ENCODE data around the gene GHRH. TPM values are rescaled to one million over a fixed set of nuclear protein-coding genes. Genes with fewer than 3 reads are reported as not detected.

The GHRH gene
- total RNA-seq, 1 experiment from 2014 or later, result not detected

DNA sequence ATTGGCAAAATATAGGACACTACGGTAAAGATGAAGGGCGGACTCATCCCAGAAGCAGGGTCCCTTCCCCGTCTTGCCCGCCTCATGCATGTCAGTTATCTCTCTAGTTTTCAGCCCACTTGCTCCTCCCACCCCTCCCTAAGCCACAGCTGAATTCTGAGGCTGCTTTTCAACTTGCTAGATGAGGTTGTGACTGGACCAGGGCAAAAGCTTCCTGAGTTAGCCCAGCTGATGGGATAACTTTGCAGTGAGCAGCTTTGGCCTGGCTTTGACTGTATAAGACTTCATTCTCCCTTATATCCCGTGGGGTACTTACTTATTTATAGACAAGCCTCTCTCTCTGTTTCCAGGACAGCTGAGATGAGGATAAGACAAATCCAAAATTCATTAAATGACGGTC lies 23.2 kb downstream of the GHRH start:
- DNase-seq (ENCODE audit: low spot score), result no peak

DNA sequence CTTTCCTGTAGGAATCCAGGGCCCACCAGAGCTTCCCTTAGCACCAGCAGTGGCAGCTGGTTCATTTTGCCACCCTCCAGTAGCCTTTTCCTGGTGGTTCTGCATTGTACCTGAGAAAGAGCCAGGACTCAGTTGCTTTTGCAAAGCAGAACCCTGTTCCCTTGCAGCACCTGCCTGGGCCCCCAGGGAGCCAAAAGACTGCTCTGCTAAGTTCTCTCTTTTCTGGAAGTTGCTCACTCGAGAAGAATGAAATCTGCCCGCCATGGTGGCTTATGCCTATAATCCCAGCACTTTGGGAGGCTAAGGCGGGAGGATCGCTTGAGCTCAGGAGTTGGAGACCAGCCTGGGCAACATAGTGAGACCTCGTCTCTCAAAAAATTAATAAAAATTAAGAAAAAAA lies 24.0 kb downstream of the GHRH start:
- DNase-seq (ENCODE audit: low spot score), result no peak

DNA sequence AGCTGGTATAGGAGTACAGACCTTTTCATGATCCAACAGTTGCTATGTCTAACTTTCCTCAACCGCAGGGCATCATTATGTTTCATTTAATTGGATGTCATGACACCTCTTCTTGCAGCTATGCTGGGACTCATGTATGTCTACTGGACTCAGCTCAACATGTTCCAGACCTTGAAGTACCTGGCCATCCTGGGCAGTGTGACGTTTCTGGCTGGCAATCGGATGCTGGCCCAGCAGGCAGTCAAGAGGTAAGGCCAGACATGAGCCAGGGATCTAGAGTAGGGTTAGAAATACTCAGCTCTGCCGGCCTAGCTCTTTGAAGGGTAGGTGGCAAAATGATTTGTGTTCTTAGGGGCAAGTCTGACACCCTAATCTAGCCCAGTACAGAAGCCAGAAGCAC lies 25.2 kb downstream of the GHRH start:
- no peak for DNase-seq (ENCODE audit: low spot score)

DNA sequence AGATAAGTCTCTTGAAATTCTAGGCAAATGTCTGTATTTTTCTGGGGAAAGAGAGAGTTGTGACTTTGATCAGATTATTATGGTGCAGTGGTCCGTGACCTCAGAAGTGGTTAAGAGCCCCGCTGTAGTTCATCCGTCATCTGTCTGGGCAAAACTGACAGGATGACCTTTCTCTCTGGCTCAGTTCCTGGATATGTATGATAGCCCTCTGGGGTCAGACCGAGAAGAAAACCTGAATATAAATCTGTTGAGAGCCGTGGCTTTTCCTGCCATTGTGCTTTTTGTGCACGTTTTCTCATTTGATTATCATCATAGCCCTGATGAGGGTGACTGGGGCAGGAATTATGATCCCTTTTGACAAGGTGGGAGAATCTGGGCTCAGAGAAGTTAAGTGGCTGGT lies 26.5 kb downstream of the GHRH start:
- no peak for DNase-seq (ENCODE audit: low spot score)

DNA sequence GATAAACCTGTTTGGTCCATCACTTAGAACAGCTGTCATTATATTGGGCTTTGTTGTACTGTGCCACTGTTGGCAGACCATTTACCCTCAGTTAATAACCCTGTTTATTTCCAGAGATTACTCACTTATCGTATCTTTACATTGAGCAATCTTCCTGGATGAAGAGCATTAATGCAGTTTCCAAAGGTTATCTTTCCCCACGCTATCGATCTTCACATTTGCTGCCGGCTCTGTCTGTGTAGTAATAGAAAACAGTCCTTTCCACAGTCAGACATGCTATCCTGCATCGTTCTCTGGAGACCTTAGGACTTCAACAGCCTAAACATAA lies 27.4 kb downstream of the GHRH start:
- DNase-seq (ENCODE audit: low spot score), result no peak

DNA sequence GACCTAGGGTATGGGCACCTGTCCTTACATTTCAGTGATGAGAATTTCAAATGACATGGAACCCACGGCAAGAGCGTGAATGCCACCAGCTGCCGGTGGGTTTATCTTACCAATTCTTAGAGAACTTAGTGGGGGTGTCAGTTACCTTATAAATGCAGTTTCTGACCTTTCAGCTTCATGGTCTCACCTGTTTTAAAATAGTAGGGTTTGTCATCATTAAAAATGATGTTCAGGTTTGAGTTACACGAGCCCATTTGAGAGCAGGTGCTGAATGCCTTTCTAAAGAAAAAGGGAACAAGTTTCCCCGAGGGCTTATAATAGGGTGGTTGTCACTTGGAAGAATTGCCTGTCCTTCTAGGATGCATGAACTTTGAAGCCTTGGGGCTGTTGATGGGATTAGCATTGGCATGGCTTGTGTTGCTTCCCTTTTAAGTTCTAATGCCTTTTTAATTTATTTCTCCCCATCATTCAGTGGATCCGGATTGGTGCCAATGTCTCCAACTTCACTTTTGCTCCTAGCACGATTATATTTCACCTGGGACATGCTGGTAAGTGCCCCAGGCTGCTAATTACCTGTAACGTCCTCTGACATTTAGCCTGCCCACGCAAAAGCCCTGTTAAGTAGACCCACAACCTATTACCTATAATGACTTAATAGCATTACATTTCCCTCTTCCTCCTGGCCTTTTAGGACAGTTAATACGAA lies 27.9 kb downstream of the GHRH start:
- DNase-seq (ENCODE audit: low spot score), result no peak

DNA sequence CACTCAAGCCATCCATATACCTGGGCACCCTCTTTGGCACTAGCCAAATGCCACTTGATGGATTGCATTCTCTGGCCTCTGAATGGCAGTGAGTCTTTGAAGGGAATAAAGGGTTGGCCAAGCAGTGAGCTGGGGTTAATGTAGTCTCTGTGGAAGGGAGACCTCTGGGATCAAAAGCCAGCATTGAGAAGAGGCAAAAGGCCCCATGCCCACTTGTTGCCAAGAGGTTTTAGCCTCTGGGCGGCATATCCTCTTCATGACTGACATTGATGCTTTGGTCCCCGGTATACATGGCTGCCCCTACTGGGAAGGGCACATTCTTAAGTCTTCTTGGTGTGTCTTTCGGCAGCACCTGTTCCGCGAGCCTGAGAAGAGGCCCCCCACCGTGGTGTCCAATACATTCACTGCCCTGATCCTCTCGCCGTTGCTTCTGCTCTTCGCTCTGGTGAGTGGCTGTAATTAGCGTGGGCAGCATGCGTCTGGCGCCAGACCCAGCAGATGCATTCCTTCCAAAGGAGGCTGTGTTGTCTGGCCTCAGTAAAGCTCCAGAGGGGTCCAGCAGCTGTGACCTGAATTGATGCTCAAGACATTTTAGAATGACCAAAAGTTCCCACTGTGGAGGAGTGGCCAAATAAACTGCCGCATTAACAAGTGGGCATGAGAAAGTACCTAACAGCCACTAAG lies 29.5 kb downstream of the GHRH start:
- no peak for DNase-seq (ENCODE audit: low spot score)

DNA sequence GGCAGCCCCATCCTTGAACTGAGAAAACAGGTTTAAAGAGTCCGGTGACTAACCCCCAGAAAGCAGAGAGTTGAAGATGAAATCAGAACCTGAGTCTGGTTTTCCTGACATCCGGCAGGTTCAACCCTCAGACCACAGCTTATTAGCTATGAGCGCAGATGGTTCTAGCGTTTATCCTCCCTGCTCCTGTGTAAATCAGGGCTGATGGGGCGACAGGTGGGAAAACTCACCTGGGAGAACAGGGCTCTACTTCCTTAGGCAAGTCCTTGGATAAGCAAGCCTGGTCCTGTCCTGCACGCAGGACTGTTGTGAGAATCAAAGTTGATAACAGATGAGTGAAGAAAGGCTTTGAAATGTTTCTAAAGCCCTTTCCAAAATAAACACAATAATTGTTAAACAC lies 31.4 kb downstream of the GHRH start:
- no peak for DNase-seq (ENCODE audit: low spot score)

DNA sequence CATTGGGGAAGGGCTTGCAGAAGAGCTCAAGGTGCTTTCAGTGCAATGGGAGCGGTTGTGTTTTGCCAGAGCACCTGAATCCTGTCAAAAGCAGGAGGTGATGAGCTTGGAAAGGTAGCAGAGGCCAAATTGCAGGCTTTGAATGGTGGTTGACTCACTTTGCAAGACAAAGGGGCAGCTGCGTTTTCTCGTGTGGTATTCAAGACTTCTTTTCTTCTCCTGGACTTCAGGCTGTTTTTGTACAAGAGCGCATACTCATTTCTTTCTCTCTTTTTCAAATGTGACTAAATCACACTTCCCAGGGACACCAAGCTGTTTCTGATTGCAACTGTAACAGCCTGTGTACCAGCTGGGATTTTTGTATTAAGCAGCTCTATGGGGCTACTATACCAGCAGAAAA lies 32.3 kb downstream of the GHRH start:
- DNase-seq (ENCODE audit: low spot score), result no peak

DNA sequence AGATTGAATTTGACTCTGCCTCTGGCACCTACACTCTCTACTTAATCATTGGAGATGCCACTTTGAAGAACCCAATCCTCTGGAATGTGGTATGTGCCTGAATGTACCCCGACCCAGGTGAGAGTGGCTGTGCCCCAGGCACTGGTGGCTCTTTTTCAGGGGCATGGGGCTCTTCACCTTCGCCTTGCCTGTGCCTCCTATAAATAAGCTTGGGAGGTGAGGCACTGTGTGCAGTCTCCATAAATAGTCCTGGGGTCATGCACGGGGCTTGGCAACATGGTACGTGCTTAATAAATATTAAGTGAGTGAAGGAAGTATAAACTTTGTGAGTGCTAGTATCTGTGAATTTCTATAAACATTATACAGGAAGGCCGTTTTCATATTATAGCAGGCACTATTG lies 33.0 kb downstream of the GHRH start:
- no peak for DNase-seq (ENCODE audit: low spot score)

DNA sequence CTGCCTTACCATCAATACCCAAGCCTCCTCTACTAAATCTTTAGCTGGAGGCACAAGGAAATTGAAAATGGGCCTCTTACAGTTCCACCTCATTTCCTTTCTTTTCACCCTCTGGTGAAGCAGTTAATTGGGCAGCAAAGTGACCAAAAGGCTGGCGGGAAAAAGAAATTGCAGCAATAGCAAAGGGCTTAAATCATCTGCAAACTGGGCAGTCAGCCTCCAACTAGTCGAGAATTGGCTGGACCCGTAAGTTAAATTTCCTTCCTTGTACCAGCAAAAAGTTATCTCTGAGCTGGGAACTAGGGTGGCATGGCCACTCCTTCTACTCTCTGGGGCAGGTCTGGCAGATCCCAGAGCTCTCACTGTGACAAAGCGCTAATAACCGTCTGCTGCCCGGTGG lies 33.5 kb downstream of the GHRH start:
- no peak for DNase-seq (ENCODE audit: low spot score)

DNA sequence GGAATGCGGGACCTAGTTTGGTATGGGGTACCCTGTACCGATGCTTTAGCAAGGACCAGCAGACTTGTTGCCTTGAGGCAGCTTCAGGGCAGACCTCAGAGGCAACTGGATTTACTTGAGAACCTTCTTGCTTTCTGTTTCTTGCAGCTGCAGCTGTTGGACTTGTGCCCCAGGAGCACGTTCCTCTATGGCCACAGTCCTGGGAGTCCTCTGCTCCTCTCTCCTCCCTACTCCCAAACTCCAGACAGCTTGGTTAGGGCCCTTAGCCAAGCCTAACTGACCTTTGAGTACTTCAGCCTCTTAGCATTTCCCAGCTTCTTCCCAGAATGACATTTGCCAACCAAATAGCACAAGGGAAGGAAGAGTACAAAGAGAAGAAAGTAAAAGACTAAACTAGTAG lies 34.7 kb downstream of the GHRH start:
- DNase-seq (ENCODE audit: low spot score), result no peak

DNA sequence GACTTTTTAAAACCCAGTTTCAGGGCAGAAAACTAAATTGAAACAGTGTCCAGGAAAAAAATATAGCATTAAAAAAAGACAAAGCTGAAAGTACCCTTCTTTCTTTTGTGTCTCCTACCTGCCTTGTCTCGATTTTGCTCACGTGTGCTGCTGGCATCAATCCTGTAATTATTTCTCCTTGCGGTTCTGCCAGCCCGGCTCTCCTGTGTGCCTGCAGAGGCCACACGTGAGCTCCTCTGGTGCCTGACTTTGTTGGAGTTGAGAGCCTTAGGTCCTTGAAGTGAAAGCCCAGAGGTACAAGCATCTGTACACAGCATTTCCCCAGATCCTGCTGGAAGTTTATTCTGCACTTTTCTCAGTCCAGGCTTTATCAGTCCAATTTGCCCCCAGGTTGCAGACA lies 36.5 kb downstream of the GHRH start:
- DNase-seq (ENCODE audit: low spot score), result no peak

DNA sequence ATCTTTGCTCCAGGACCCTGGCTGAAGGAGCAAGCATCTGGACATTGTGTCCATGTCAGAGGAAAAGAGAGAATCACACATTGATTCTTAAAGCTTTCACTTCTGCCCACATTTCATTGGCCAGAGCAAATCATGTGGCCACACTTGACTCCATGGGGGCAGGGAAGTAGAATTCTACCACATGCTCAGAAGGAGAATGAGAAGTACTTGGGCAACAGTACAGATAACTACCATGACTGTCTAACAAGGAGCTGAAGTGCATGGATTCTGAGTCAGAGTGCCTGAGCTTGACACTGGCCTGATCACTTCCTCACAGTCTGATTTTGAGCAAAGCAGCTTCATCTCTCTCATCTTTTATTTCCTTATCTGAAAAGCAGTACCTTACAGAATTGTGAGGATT lies 38.6 kb downstream of the GHRH start:
- no peak for DNase-seq (ENCODE audit: low spot score)

DNA sequence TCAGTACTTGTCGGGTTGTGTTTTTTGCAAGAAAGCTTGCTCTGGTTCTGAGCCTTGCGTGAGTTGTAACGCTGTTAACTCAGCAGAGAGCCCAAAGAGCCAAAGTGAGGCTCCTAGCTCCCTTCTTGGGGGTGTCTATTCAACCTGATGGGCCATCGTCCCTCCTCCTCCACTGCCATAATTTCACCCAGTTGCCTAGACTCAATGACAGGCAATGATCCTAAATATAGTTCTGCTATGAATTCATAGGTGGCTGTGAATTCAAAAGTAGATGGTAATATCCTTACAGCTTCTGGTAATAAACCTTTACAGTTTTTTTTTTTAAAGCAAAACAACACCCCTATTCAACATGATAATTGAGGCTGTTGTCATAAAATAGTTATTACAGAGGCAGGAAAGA lies 39.5 kb downstream of the GHRH start:
- no peak for DNase-seq (ENCODE audit: low spot score)

DNA sequence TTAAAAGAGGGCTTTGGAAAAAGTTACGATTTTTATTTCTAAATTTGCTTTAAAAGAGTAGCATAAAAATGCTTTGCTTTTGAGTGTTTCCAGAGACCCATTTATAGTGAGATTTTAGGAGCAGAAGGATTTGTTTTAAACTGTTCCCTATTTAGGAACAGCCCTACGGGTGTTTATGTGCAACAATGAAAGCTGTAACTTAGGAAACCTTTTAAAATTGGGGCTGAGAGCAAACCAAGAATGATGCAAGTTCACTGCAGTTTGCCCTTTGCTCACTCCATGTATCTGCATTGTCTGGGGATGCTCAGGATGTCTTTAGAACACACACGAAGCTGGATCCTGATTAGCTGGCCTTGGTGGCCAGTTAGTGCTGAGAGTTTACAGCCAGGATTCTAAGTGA lies 40.9 kb downstream of the GHRH start:
- no peak for DNase-seq (ENCODE audit: low spot score)

DNA sequence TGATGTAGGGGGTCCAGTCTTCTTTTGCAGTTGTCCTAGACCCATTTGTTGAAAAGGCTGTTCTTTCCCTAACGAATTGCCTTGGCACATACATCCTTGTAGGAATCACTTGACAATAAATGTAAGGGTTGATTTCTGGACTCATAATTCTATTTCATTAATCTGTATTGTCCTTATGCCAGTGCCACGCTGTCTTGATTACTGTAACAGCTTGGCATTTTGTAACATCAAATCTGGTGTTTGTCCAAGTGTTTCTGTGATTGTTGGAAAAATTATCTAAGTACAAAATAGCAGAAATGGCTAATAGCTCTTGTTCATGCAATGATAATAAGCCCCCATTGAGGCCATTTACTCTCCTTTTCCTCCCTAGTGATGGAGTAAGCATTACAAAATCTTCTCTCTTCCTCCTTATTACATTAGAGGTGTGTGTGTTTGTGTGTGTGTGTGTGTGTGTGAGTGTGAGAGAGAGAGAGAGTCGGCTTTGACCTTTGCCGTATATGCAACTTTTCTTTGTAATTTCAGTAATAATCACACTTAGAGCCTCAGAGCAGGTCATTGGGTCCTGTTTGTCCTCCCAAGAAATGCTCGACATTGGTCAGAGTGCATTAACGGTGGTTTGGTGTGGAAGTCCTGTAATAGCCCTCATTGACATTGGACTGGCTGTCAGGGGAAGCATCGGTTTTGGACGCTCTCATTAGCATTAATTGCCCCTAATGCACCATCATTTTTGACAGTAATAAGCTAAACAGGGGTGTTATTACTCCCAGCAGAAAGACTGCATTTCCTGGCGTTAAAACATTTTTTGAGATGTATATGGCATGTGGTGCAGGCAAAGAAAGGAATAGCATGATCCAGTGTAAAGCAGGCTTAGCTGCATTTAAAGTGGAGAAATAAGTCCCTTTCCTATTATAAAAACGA lies 41.6 kb downstream of the GHRH start:
- DNase-seq (ENCODE audit: low spot score), result no peak

DNA sequence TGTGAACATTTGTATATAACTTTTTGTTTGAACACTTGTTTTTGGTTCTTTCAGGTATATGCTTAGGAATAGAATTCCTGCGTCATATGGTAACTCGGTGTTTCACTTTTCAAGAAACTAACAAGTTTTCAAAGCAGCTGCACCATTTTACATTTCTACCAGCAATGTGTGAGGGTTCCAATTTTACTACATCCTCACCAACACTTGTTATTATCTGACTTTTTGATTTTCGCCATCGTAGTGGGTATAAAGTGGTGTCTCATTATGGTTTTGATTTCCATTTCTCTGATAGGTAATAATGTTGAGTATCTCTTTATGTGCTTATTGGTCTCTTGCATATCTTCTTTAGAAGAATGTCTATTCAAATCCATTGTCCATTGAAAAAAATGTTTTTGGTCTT lies 42.6 kb downstream of the GHRH start:
- no peak for DNase-seq (ENCODE audit: low spot score)

DNA sequence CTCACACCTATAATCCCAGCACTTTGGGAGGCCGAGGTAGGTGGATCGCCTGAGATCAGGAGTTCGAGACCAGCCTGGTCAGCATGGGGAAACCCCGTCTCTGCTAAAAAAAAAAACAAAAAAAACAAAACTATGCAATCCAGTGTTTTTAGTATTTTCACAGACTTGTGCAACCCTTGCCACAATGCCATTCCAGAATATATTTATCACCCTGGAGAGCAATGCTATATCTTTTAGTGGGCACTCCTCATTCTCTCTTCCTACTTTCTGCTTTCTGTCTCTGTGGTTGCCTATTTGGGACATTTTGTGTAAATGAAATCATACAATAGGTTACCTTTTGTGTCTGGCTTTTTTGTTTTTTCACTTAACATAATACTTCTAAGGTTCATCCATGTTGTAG lies 43.2 kb downstream of the GHRH start:
- DNase-seq (ENCODE audit: low spot score), result no peak

DNA sequence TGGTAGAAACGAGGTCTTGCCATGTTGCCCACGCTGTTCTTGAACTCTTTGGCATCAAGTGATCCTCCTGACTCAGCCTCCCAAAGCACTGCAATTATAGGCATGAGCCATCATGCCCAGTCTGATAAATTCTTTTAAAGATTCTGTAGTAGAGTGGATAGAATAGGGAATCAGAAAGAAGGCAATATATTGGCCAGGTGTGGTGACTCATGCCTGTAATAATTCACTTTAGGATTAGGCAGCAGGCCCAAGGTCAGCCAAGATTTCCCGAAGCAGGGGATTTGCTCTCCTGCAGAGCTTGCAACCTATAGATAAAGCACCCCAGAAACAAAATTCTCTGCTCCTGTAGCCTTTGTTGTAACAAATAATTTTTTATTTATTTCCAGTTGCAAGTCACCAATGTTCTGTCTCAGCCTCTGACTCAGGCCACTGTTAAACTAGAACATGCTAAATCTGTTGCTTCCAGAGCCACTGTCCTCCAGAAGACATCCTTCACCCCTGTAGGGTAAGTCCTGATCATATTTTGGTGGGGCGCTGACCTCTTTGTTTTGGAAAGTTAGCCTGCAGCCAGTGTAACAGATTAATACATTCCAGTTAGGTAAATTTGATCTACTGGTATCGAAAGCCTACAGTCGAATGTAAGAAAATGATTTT lies 51.8 kb downstream of the GHRH start:
- no peak for DNase-seq (ENCODE audit: low spot score)

DNA sequence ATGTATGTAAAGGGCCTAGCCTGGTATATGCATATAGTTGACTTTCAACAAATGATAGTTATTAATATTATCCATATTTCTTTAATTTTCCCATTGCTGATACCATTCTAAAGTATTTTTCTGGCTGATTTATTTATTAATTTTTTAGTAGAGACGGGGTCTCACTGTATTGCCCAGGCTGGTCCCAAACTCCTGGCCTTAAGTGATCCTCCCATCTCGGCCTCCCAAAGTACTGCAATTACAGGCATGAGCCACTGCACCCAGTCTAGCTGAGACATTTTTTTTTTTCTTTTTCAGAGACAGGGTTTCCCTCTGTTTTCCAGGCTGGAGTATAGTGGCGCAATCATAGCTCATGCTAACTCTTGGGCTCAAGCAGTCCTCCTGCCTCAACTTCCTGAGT lies 52.4 kb downstream of the GHRH start:
- DNase-seq (ENCODE audit: low spot score), result no peak

DNA sequence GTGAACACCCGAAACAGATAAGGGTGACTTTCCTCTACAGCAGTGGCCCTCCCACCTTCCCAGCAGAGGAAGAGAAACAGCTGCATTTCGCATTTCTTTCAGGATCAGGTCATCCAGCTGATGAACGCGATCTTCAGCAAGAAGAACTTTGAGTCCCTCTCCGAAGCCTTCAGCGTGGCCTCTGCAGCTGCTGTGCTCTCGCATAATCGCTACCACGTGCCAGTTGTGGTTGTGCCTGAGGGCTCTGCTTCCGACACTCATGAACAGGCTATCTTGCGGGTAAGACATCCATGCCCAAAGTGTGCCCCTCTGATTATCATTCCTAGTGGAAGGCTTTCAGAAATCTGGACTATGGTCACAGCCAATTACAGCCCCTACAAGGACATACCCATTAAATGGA lies 54.4 kb downstream of the GHRH start:
- DNase-seq (ENCODE audit: low spot score), result no peak

Measured in HT-29 (cell line).